RCC 7860 (cell line): Measurements from ENCODE around the gene GALNT18.
A peak's percentile ranks its signal among the peaks of the same experiment; 100 is the strongest.

Experiments
- DNase-seq: peaks from one replicate; pipeline ENCODE4 v3.0.0-alpha.2; 2015; ENCODE audit warnings: low spot score
- FAIRE-seq: peaks from 2 replicates; lab custom pipeline; 2012; peaks lifted over from hg19 to GRCh38; lab: Jason Lieb, UNC

GALNT18 gene

DNA sequence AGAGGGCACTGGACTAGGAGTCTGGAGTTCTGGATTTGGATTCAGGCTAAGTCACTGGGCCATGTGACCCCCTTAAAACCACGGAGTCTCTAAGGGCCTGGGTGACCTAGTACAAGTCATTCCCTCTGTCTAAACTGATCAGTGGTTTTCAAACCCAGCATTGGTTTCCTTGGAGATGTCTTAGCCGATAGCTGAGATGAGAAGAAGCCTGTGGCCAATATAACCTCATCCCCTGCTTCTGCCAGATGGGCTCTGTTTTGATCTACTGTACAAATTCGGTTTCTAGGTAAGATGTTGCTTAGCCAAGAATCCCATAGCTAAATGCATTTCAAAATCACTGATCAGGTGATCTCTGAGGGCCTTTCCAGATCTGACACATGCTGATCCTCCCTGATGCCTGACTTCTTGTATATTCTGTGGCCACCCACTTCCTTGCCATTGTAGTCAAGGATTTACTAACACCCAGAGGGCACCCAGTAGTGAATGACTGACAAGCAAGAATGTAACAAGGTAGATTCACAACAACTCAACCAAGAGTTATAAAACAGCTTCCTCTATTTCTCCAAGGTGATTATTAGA, 53.1 kb downstream of the GALNT18 start:
- DNase-seq (no peak), FAIRE-seq (no peak)

DNA sequence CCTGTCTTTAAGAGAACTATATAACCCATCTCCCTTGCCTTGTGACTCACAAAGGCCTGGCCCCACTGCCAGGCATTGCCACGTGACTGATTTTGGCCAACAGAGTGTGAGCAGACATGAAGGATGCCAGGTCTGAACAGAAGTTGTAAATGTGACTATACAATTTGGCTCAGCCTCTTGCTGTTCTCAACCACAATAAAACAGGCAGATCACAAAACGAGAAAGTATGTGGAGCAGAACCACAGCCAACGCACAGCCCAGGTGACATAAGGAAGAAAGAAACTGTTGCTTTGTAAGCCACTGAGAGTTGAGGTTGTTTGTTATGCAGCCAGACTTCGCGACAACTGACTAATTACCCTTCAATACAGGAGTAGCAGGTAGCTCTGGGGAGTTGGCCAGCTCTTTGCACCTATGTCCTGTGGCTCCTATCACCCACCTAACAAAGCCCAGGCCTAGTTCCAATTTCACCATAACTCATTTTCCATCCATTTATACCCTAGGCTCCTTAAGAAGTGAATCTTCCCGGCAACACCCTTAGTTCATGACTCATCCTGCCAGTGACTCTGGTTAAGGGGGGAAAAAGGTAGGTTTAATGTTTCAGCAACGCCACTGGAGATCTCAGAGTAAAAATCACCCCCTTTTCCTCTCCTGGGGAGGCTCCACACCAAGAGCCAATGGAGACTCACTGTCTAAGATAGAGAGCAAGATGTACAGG, 53.7 kb downstream of the GALNT18 start:
- no peak for DNase-seq
- FAIRE-seq = no peak

DNA sequence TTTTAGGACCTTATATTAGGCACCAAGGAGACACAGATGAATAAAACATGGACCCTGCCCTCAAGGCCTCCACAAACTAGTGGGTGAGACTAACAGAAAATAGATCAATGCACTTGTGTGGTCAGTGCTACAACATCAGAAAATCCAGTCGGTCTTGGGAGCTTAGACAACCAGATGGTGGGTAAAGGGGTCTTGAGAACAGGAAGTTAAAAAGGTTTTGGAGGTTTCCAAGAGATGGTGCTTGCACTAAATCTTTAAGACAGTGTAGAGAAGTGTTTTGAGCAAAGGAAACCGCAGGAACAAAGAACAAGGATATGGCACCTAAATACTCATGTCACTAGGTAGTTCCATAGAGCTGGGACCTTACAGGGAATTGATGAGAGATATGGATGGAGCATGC, 56.2 kb downstream of the GALNT18 start:
- DNase-seq = no peak
- no peak for FAIRE-seq

DNA sequence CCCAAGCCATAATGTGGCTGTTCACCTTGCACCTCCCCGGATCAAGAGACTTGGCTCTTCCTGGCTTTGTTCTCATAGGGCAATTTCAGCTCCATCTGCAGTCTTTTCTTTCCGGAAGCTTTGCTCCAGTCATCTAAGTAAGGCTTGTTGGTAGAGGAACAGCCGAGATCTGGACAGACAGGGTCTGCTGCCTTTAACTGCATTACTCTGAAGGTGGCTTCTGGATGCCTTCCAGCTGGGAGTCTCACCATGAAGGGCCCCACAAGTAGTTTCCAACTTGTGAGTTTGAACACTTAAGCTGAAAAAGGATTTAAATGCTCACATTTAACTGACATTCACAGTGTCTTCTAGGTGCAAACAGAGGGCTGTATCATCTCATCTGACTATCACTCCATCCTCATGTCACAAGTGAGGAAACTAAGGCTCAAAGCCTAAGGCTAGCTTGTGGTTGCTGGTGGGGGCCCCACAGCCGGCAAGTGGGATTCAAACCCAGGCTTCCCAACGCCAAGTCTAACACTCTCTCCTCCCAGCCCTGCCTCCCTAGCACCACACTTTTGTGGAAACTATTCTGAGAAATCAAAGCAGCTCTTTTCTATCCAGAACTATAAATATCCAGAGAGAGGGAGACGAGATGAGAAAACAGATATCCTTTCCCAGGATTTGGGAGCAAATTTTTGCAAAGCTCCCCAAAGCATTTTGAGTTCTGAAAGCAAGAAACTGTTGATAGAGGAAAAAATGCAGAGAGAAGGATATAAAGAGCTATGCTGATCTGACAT, 58.4 kb downstream of the GALNT18 start:
- FAIRE-seq (no peak), DNase-seq (no peak)

DNA sequence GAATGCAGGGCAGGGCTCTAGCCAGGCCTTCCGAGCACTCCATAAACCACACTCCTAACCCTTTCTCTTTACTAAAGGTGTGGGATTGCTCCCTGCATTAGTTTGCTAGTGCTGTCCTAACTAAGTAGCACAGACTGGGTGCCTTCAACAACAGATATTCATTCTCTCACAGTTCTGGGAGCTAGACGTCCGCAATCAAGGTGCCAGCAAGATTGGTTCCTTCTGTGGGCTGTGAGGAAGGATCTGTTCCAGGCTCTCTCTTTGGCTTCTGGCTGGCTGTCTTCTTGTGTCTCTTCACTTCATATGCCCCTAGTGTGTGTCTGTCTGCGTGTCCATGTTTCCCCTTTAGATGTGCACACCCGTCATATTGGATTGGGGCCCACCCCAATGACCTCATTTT, 59.8 kb downstream of the GALNT18 start:
- FAIRE-seq = no peak
- DNase-seq = no peak

DNA sequence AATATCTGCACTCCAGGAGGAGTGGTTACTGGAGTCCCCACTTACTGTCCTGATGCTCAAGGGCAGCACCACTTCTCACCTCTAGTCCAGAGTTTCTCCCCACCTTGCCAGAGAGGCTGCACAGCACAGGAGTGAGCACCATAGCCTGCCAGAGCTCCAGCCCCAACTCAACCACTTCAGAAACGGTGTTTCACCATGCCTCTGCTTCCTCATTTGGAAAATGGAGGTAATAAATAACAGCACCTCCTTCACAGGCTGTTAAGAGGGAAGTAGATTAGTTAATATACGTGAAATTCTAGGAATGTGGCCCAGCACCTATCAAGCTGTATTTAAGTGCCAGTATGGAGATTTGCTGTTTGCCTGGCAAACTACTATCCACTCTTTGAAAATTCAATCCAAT, 63.0 kb downstream of the GALNT18 start:
- no peak for FAIRE-seq
- DNase-seq = no peak

DNA sequence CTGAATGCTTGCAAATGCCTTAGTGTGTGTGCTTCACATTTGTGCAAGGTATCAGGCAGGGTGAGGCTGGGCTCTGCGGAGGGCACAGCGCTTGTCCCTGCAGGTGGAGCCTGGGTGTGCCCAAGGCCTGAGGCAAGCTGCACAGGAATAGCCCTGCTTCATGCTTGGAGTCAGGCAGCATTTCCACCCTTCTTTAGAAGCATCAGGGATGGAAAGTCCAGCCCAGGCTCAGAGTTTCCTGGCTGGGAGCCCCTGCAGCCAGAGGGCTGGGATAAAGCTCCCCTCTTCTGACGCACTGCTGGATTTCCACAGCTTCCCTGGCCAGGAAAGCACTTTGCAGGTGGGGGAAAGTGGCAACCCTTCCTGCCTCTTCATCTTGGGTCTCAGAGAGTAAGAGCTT, 63.4 kb downstream of the GALNT18 start:
- no peak for FAIRE-seq
- DNase-seq = no peak

DNA sequence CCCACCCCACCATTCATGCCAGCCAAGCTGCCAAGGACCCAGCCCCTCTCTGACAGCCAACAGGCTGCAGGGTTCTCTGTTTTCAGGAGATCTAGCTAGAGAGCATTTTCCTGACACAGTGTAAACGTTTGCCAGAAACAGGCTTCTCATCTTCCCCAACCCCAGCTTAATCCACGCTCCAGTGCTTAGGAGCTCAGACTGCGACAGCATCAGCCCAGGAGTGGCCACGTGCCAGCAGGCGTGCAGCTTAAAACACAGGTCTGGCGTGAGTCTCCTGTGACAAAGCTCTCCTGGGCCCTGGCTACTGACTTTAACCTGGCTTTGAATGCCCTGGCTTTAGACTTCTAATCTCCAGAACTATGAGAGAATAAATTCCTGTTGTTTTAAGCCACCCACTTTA, 66.6 kb downstream of the GALNT18 start:
- DNase-seq (peak; percentile 47), FAIRE-seq (peak; percentile 44)

DNA sequence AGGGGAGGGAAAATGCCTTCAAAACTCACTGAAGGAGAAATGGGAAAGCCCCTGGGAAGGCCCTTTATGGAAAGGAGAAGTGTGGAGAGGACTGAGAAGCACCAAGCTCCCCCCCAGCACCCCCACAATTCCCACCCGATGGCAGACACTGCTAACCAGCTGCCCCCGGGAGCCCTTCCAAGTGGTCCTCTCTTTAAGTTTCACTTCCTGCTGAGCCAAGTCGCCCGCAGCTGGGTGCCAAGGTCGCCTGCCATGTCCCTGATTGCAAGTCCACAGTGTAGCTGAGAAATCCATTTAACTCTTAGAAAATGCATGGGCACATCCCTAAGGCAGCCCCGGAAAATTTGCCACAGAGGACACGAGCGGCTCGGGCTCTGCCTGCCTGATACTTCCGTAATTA, 68.2 kb downstream of the GALNT18 start:
- DNase-seq = no peak
- FAIRE-seq = no peak

DNA sequence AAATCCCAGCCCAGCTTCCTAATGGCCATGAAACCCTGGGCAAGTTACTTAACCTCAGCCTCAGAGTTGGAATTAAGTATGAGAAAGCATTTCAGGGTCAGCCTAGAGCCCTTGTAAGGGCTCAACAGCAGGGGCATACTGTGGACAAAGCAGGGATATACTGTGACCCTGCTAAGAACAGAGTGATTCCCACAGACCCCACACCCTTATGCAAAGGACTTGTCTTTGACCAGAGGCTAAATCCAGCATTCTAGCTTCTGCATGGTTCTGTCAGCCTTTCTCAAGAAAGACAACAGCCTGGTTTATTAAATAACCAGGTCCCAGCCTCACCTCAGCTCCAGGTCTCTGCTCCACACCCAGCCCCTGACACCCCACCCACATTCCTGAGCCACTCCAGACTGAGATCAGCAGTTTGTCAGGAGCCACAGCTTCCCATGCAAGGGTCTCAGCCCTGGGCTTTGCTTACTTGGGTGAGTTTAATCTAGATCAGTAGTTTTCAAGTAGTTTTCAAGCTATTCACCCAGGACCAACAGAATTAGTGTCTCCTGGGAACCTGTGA, 69.2 kb downstream of the GALNT18 start:
- FAIRE-seq (no peak), DNase-seq (no peak)

DNA sequence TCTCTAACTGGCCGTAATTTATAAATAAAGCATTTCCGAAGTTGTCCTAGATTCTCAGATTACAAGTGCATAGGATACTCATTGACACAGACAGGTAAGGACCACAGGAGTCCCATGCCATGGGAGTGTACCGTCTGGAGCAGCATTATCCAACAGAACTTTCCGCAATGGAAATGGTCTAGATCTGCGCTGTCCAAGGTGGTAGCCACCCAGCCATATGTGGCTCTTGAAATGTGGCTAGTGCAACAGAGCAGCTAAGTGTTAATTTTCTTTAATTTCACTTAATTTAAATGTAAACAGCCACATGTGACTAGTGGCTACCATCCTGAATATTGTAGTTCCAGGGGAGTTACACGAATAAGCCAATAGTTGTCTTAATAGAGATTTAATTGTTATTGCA, 71.3 kb downstream of the GALNT18 start:
- DNase-seq (no peak), FAIRE-seq (no peak)

DNA sequence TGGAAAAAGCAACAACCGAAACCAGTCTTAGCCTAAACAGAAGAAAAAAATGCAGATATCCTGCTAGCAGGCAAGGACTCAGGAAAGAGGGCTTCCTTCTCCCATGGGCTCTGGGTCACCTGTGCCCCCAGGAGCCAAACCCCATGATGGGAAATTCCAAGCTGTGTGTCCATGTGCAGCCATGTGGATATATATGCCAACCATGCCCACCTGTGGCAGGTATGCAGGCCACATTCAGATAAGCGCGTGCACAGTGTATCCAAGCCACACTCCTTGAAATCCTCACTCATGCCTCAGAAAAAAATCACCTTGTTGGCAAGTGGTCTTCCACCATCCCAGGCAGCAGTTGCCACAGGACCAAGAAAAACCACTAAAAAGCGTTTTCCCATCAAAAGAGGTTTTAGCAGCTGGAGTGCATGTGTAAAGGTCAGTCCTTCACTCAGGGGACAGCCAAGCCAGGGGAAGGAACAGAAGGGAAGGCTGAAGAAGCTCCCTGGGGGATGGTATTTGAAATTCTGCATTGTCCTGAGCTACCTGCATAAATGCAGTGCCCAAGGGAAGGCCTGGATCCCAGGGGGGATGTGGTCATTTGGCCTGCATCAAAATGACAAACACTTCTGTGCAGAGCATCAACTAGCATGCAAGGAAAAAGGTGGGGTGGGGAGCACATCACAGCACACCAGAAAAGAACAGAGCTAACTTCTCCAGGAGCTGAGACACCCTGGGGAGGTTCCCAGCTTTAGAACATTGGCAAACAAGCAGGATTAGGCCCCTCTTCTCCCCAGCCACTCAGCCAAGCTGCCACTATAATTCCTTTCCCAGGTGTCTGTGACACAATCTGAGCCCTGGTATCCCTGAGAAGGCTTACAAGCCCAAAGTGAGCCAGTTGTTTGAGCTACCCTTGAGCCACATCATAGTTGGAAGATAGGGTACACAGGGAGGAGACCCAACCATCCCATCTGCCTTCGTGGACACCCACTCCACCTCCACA, 76.2 kb downstream of the GALNT18 start:
- DNase-seq = no peak
- FAIRE-seq = no peak

DNA sequence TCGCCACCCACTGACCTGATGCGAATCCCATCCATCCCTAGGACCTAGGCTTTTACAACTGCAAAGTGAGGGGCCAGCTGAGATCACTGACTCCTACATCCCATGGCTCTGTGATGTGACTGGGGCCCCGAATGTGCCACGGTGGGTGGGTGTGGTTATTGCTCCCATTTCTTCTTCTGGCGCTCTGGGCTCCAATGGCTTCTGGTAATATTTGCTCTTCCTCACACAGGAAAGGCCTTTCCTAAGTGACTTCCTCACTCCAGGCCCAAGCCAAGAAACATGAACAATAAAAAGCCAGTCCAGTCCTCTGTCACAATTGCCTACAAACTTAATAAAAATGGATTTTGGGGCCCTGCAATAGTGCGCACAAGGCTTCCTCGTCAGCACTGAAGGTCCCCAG, 78.1 kb downstream of the GALNT18 start:
- DNase-seq = no peak
- no peak for FAIRE-seq

DNA sequence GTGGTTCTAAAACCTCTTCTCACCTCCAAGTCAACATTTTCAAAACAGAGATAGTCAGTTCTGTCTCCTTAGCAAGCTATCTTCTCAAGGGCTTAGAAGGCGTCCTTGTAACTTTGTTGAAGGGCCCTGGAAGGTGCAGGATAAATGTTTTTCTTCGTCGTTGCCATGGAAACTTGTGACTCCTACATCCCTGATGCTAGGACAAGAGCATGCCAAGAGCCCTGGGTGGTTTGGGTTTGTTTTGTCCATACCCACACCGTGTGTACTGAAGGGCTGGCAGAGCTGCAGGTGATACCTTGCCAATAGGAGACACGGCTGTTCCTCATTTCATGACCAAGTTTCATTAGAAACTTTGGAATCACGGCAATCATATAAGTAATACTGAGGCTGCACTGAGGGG, 81.6 kb downstream of the GALNT18 start:
- FAIRE-seq = no peak
- no peak for DNase-seq

DNA sequence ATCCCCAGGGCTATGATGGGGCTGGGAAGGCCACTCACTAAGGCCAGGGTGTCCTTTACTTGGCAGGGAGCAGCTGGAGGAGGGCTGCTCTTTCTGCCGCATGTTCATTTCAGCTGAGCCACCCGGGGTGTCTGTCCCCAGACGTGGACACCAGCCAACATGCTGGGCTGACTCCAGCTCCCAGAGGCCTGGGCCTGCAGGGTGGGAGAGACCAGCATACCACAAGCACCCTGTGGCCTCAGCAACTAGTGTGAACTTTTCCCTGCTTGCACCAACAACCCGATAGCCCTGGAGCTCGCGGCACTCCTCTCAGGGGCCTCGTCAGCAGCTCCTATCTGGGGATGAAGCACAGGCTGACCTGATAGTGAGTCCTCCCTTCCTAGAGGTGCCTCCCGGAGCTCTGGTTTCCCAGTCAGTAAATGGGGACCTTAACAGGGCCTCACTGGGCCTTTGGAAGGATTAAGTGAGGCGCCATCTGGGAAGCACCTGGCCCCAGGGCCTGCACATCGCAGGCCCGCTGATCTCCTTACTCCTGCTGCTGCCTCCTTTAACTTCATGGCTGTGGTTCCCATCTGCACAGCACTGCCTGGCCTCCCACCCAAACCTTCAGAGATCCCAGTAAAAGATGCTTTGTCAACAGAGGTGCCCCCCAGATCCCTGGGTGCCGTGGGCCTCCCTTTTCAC, 83.4 kb downstream of the GALNT18 start:
- no peak for DNase-seq
- FAIRE-seq = no peak

DNA sequence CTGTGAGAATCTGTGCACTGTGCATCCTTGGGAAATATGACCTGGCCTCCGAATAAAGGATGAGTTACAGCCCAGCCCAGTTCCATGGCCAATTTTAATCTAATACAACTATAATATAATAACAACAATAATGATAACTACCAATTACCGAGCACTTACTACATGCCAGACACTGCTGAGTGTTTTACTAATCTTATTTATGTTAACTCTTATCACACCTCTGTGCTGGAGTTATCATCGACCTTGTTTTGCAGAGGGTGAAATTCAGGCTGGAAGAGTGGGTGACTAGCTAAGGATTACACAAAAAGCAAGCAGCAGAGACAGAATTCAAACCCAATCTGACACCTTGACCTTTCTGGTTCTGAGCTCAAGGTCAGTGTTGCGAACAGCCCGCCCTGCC, 83.9 kb downstream of the GALNT18 start:
- FAIRE-seq (no peak), DNase-seq (no peak)

DNA sequence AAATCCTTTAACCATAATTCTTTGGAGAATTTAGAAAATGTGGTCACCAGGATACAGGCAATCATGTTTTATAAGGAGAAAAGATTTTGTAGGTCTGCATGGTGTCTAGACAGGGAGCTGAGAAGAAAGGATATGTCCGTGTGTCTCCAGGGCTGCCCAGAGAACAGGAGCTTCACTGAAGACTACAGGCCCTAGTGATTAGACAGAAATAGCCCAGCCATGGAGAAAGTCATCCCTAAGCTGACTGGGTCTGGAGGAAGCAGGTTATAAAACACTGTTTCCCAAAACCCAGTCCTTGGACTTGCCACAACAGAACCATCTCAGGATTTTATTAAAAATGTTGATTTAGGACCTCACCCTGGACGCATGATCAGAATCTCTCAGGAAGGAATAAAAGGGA, 84.4 kb downstream of the GALNT18 start:
- DNase-seq (no peak), FAIRE-seq (no peak)

DNA sequence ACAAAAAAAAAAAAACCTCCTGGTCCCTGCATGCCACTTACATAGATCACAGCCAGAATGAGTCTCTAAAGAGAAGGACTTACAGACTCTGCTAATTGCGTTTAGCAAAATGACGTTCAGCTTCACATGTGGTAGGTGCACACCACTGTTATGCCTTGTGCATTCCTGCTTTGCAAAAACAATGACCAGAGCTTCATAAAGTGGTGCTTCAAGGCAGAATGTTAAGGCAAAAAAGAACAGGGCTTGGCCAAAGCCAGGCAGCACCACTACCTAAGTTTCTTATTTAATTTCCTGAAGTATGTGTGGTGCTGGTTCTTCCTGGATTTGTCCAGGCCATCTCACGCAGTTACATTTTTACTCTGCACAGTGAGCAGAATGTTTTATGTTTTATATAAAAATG, 85.2 kb downstream of the GALNT18 start:
- FAIRE-seq (no peak), DNase-seq (no peak)

DNA sequence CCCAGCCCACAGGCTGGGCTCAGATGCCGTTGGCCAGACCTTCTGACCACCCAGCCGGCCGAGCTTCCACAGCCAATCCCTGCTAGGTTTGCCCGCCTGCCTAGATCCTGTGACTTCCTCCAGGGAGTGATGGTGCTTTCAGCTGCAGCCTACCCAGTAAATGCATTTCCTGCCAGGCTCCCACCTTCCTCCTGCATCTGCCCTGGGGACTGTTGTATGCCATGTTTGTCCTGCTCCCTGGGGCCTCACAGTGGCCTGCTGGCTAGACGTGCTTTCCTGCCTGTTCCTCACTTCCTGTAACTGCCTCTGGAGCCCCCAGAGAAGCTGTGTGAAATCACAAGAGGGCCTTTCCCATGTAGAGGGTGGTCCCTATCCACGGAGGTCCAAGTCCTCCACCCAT, 86.2 kb downstream of the GALNT18 start:
- no peak for FAIRE-seq
- no peak for DNase-seq

DNA sequence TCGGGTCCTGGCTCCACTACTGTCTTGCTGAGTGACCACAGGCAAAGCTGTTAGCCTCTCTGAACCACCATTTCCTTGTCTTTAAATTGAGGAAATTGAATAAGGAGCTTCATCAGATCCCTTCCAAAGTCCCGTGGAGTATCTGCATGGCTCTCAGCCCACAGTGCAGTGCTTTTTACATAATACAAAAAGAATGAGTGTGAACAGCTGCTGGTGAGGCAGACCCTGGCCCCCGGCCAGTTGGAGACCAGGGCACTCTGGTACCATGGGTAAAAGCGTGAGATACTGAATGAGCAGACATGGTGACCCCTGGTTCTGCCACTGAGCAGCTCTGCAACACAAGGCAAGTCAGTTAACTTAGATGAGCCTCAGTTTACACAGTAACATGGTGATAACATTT, 86.8 kb downstream of the GALNT18 start:
- DNase-seq (no peak), FAIRE-seq (no peak)
